BLaER1 (cell line): ENCODE data around the gene MDM2.
"Not testable (repeated sequence)": the region's sequence is repeated elsewhere in the genome, so short reads cannot be mapped to it uniquely, and the experiment has no call there.

Source experiments
- H3K27ac ChIP-seq: shearing (Covaris generic); formaldehyde crosslinking; 2 replicates; pipeline ENCODE4 v1.8.1; 2022
- H3K27me3 ChIP-seq: shearing (Covaris generic); formaldehyde crosslinking; 2 replicates; pipeline ENCODE4 v1.8.1; 2022
- H3K36me3 ChIP-seq: shearing (Covaris generic); formaldehyde crosslinking; 2 replicates; pipeline ENCODE4 v1.8.1; 2022
- H3K4me1 ChIP-seq: shearing (Covaris generic); formaldehyde crosslinking; 2 replicates; pipeline ENCODE4 v1.8.1; 2022
- H3K4me2 ChIP-seq: shearing (Covaris generic); formaldehyde crosslinking; 2 replicates; pipeline ENCODE4 v1.8.1; 2022
- H3K4me3 ChIP-seq: shearing (Covaris generic); formaldehyde crosslinking; 2 replicates; pipeline ENCODE4 v1.8.1; 2022
- H3K9ac ChIP-seq: shearing (Covaris generic); formaldehyde crosslinking; 2 replicates; pipeline ENCODE4 v1.8.1; 2022
- H3K9me3 ChIP-seq: shearing (Covaris generic); formaldehyde crosslinking; 2 replicates; pipeline ENCODE4 v1.8.1; 2022
- H4K20me1 ChIP-seq: shearing (Covaris generic); formaldehyde crosslinking; 2 replicates; pipeline ENCODE4 v1.8.1; 2022
- Cebpa-rat ChIP-seq: shearing (Covaris generic); IDR thresholded peaks from 2 replicates; pipeline ENCODE4 v1.8.1; 2022

Gene MDM2

GRCh38 chr12:68835333-68835908 lies 27.4 kb downstream of the MDM2 start:
- TF ChIP-seq Cebpa-rat, result no peak
- Histone ChIP-seq H3K4me1 (peaks cover 79% of the 10 kb centered on the region), H3K4me3 (no peak overlapping the region), H3K27me3 (no peaks in the 10 kb centered on the region), H3K27ac (peak overlapping the region; percentile 45), H3K36me3 (peaks cover 93% of the 10 kb centered on the region), H3K9ac (0 out of 2 replicates have a peak overlapping the region, but pooled peaks have one; percentile 10), H3K4me2 (peak overlapping the region; percentile 58), H3K9me3 (no peaks in the 10 kb centered on the region), H4K20me1 (peaks cover 98% of the 10 kb centered on the region)

GRCh38 chr12:68837215-68837614 lies 29.2 kb downstream of the MDM2 start:
- Histone ChIP-seq H3K9me3 (no peaks in the 10 kb centered on the region), H3K4me3 (no peak overlapping the region), H3K27ac (no peak overlapping the region), H3K4me1 (peaks cover 77% of the 10 kb centered on the region), H3K4me2 (no peak overlapping the region), H3K36me3 (peaks cover 93% of the 10 kb centered on the region), H3K27me3 (no peaks in the 10 kb centered on the region), H3K9ac (no peak overlapping the region), H4K20me1 (peaks cover 98% of the 10 kb centered on the region)
- no peak for TF ChIP-seq Cebpa-rat

DNA sequence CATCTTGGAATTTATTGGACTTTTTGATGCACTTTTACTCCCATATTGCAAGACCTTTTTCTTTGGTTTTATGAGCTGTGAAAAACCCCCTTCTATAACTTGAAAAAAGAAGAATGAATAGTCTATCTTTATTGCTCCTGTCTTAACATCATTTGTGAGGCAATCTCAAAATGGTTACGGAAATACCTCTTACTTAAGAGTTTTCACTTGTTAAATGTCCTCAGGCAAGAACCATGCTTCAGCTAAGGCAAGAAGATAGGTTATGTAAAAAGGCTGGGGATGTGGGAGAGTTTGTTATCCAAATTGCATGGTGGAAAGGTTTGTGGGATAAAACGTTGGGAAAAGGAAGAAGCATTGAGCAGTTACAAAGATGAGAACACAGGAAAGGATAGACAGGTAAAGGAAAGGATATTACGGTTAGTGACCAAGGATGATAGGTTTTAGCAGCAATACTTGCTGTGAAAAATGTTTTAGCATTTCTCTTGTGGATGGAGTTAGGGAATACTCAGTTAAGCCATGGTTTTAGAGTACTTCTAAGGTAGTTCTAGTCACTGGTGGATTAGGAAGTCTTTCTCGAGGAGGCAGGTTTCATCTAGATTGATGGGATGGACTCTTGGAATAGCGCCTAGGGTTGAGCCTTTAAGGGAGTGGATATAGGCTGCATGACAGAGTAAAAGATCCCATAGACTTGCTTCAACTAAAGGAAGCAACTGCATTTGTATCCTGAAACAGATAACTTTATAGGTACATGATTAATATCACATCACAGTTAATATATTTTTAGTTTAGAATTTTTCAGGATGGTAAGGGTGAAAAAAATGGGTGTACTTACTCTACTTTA lies 30.3 kb downstream of the MDM2 start:
- H3K9me3 ChIP-seq, result no peaks in the 10 kb centered on the region
- no peak overlapping the region for H3K4me3 ChIP-seq
- H3K9ac ChIP-seq, result no peak overlapping the region
- peaks cover 100% of the 10 kb centered on the region for H4K20me1 ChIP-seq
- H3K36me3 ChIP-seq, result peaks cover 97% of the 10 kb centered on the region
- H3K4me2 ChIP-seq, result peak overlapping the region; percentile 13; the same call in 1 of the 2 replicates
- H3K4me1 ChIP-seq, result peaks cover 71% of the 10 kb centered on the region
- no peak for TF ChIP-seq Cebpa-rat
- H3K27me3 ChIP-seq, result no peaks in the 10 kb centered on the region
- no peak overlapping the region for H3K27ac ChIP-seq

DNA sequence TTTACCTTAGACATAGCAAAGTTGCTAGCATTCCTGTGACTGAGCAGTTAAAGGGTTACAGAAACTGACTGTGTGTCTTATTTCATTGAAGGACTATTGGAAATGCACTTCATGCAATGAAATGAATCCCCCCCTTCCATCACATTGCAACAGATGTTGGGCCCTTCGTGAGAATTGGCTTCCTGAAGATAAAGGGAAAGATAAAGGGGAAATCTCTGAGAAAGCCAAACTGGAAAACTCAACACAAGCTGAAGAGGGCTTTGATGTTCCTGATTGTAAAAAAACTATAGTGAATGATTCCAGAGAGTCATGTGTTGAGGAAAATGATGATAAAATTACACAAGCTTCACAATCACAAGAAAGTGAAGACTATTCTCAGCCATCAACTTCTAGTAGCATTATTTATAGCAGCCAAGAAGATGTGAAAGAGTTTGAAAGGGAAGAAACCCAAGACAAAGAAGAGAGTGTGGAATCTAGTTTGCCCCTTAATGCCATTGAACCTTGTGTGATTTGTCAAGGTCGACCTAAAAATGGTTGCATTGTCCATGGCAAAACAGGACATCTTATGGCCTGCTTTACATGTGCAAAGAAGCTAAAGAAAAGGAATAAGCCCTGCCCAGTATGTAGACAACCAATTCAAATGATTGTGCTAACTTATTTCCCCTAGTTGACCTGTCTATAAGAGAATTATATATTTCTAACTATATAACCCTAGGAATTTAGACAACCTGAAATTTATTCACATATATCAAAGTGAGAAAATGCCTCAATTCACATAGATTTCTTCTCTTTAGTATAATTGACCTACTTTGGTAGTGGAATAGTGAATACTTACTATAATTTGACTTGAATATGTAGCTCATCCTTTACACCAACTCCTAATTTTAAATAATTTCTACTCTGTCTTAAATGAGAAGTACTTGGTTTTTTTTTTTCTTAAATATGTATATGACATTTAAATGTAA lies 31.5 kb downstream of the MDM2 start:
- Histone ChIP-seq H3K4me1 (peaks cover 59% of the 10 kb centered on the region), H3K27ac (no peak overlapping the region), H3K27me3 (no peaks in the 10 kb centered on the region), H4K20me1 (peaks cover 100% of the 10 kb centered on the region), H3K4me3 (no peak overlapping the region), H3K36me3 (peaks cover 97% of the 10 kb centered on the region), H3K4me2 (no peak overlapping the region), H3K9me3 (no peaks in the 10 kb centered on the region), H3K9ac (no peak overlapping the region)
- no peak for TF ChIP-seq Cebpa-rat

GRCh38 chr12:68841175-68841574 lies 33.2 kb downstream of the MDM2 start:
- not testable (repeated sequence) for H3K27me3 ChIP-seq, H3K4me3 ChIP-seq, H3K9ac ChIP-seq, H3K9me3 ChIP-seq, H3K27ac ChIP-seq, H3K4me2 ChIP-seq
- Histone ChIP-seq H3K4me1 (peaks cover 42% of the 10 kb centered on the region), H3K36me3 (peaks cover 86% of the 10 kb centered on the region), H4K20me1 (peaks cover 100% of the 10 kb centered on the region)

GRCh38 chr12:68841717-68842116 lies 33.7 kb downstream of the MDM2 start:
- Histone ChIP-seq H4K20me1 (peaks cover 100% of the 10 kb centered on the region), H3K4me2 (no peak overlapping the region), H3K27me3 (no peaks in the 10 kb centered on the region), H3K9ac (no peak overlapping the region), H3K27ac (no peak overlapping the region), H3K4me1 (peaks cover 40% of the 10 kb centered on the region), H3K9me3 (no peaks in the 10 kb centered on the region), H3K4me3 (no peak overlapping the region), H3K36me3 (peaks cover 81% of the 10 kb centered on the region)
- no peak for TF ChIP-seq Cebpa-rat

DNA sequence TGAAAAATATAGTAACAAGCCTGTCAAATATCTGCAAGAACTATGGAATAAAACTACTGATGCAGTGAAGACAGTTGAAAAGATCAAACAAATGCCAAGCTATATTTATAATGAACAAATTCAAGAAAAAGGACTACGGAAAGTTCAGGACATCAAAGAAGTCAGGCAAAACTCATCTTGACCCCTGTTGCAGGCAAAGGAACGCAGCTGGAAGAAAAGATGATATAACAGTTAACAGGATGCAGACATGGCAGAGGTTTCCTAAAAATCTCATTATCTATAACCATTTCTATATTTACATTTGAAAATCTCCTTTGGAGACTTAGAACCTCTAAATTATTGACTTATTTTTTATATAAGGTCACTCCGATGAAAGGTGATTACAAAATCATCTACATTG lies 34.1 kb downstream of the MDM2 start:
- no peak overlapping the region for H3K9ac ChIP-seq
- no peaks in the 10 kb centered on the region for H3K27me3 ChIP-seq
- H3K4me1 ChIP-seq, result peaks cover 36% of the 10 kb centered on the region
- peaks cover 77% of the 10 kb centered on the region for H3K36me3 ChIP-seq
- H3K4me3 ChIP-seq, result no peak overlapping the region
- H3K9me3 ChIP-seq, result no peaks in the 10 kb centered on the region
- no peak overlapping the region for H3K4me2 ChIP-seq
- H3K27ac ChIP-seq, result no peak overlapping the region
- peaks cover 100% of the 10 kb centered on the region for H4K20me1 ChIP-seq
- TF ChIP-seq Cebpa-rat, result no peak

DNA sequence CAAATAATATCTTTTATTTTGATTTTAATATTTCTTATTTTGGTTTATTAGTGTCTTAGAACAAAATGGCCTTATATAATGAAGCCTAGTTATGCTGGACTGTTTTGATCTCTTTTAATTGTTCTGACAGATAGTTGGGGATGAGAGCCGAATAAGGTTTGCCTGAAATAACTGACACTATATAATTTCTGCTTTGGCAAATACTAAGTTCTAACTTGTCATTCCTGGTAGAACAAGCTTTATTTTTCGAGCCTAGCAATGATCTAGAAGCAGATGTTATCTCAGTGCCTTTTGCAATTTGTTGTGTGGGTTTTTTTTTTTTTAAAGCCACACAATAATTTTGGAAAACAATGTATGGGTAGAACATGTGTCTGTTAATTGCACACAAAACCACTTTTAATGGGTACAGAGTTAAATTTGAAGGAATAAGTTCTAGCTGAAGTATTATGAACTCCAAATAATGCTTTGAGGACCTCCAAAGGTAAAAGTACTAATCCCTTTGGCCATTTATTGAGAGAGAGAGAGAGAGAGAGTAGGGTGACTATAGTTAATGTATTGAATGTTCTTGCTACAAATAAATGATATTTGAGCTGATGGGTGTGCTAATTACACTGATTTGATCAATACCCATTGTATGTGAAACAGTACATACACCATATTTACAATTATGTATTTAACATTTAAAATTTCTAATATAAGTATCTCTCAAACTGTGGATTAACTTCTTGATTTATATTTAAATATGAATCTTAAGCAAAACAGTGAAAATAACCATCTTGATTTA lies 35.0 kb downstream of the MDM2 start:
- no peak overlapping the region for H3K4me3 ChIP-seq
- H3K36me3 ChIP-seq, result peaks cover 70% of the 10 kb centered on the region
- H4K20me1 ChIP-seq, result peaks cover 100% of the 10 kb centered on the region
- no peaks in the 10 kb centered on the region for H3K27me3 ChIP-seq
- H3K27ac ChIP-seq, result no peak overlapping the region
- no peak overlapping the region for H3K9ac ChIP-seq
- H3K4me1 ChIP-seq, result peaks cover 31% of the 10 kb centered on the region; the same call in 1 of the 2 replicates
- no peak for TF ChIP-seq Cebpa-rat
- H3K4me2 ChIP-seq, result no peak overlapping the region
- H3K9me3 ChIP-seq, result no peaks in the 10 kb centered on the region

DNA sequence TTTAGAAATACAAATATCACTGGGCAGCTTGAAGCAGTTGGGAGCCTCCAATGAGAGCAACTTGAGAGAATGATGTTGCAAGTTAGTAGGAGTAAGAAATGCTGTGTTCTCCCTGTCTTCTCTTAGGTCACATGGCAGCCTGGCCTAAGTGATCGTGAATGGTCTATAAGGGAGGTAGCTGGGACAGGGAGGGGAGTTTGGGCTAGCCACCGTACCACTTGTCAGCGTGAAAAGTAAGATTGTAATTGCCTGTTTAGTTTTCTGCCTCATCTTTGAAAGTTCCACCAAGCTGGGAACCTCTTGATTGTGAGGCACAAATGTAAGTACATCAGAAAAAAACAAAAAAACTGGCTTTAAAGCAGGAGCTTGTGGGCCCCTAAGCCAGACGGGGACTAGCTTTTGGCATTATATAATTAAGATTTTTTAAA lies 36.4 kb downstream of the MDM2 start:
- no peak overlapping the region for H3K9ac ChIP-seq
- peaks cover 56% of the 10 kb centered on the region for H3K36me3 ChIP-seq
- no peaks in the 10 kb centered on the region for H3K27me3 ChIP-seq

More for the DNA sequence above, 36.4 kb downstream of the MDM2 start:
- no peak for TF ChIP-seq Cebpa-rat
- H3K4me2 ChIP-seq, result no peak overlapping the region
- no peak overlapping the region for H3K4me3 ChIP-seq
- peaks cover 20% of the 10 kb centered on the region; the same call in 1 of the 2 replicates for H3K4me1 ChIP-seq
- no peaks in the 10 kb centered on the region for H3K9me3 ChIP-seq
- peaks cover 100% of the 10 kb centered on the region for H4K20me1 ChIP-seq
- no peak overlapping the region for H3K27ac ChIP-seq
